ENCODE measurements around the gene RBM19.

- TF ChIP-seq CTCF (conservative IDR thresholded peaks at IDR 0.05 in 1 of 2, IDR thresholded peaks at IDR 0.05 in 1 of 2; ENCODE audit: low read depth in 1 of 2, low read length in 2 of 2): no peak
- no peak for TF ChIP-seq EZH2 (IDR thresholded peaks at IDR 0.05; ENCODE audit: low read length, missing control alignments)
Observed at GRCh38 chr12:113930249-113930648, 35.9 kb downstream of the RBM19 start.
